Endothelial cell of umbilical vein (primary cell): ENCODE measurements around the gene DMBX1. TPM values are rescaled to one million over a fixed set of nuclear protein-coding genes. Genes with fewer than 3 reads are reported as not detected.

ENCODE experiments used
- BruUV-seq: library from RNA; stranded (reverse); fragments of 400-500 nt; replicated peaks from 2 replicates; lab custom pipeline; 2021; lab: Mats Ljungman, UMichigan
- CTCF ChIA-PET: fragments of 300-600, 350-600 bp; sonication (Branson Sonifier 250); formaldehyde crosslinking; loops from one replicate; lab custom pipeline; 2021; ENCODE audit warnings: antibody characterized with exemption, inconsistent platforms; lab: Charles Lee
- POLR2A ChIA-PET: fragments of 300-600, 350-600 bp; sonication (Branson Sonifier 250); formaldehyde crosslinking; loops from one replicate; lab custom pipeline; 2021; ENCODE audit warnings: antibody characterized with exemption, inconsistent platforms; lab: Charles Lee
- DNase-seq: peaks from one replicate; pipeline ENCODE4 v3.0.0-alpha.2; 2011; ENCODE audit warnings: low read depth, low spot score
- FAIRE-seq: peaks from 2 replicates; lab custom pipeline; 2011; peaks lifted over from hg19 to GRCh38; lab: Jason Lieb, UNC
- H2AFZ ChIP-seq: 2 replicates; pipeline ENCODE4 v1.6.0; 2012; ENCODE audit warnings: low read depth, low read length, control low read depth, inconsistent platforms
- H3K27ac ChIP-seq: 2 replicates; pipeline ENCODE4 v1.5.1; 2011; ENCODE audit warnings: low read depth, mild to moderate bottlenecking, control low read depth, low read length, moderate library complexity; ENCODE audit not compliant: insufficient read depth
- H3K27me3 ChIP-seq, 2 experiments: 2 replicates each; pipeline versions ENCODE4 v1.6.0 to v1.6.1; 2011; ENCODE audit warnings: low read length in 2 of 2, mixed read lengths in 1 of 2; ENCODE audit not compliant: control insufficient read depth in 2 of 2, insufficient read depth in 2 of 2
- H3K36me3 ChIP-seq, 2 experiments: 2 replicates in 1 of 2; 3 replicates in 1 of 2; pipeline ENCODE4 v1.5.1; 2011; ENCODE audit warnings: low read length in 2 of 2, mild to moderate bottlenecking in 1 of 2, moderate library complexity in 1 of 2; ENCODE audit not compliant: control insufficient read depth in 2 of 2, insufficient read depth in 2 of 2; ENCODE audit errors: extremely low read depth in 1 of 2
- H3K4me1 ChIP-seq: 3 replicates; pipeline ENCODE4 v1.5.1; 2011; ENCODE audit warnings: mild to moderate bottlenecking, low read length; ENCODE audit not compliant: control insufficient read depth, insufficient read depth; ENCODE audit errors: extremely low read depth
- H3K4me2 ChIP-seq: 2 replicates; pipeline ENCODE4 v1.6.1; 2011; ENCODE audit warnings: low read length, control low read depth, mixed read lengths; ENCODE audit not compliant: insufficient read depth
- H3K4me3 ChIP-seq, 3 experiments: fragments of 200-600 bp in 1 of 3; sonication (generic), shearing (Covaris generic) in 1 of 3; replicated peaks in 1 of 3; 2 replicates each; pipeline ENCODE4 v1.5.1; 2011 to 2016; ENCODE audit warnings: control low read depth in 3 of 3, low read length in 3 of 3, mild to moderate bottlenecking in 2 of 3, inconsistent platforms in 1 of 3, low read depth in 1 of 3, moderate library complexity in 1 of 3; ENCODE audit not compliant: insufficient read depth in 1 of 3
- H3K79me2 ChIP-seq: 2 replicates; pipeline ENCODE4 v1.6.0; 2012; ENCODE audit warnings: low read length, inconsistent platforms; ENCODE audit not compliant: control insufficient read depth, insufficient read depth
- H3K9ac ChIP-seq: replicated peaks from 2 replicates; pipeline ENCODE3; 2011; ENCODE audit warnings: low read length, control low read depth; ENCODE audit not compliant: insufficient read depth; ENCODE audit errors: extremely low read depth
- H3K9me1 ChIP-seq: replicated peaks from 3 replicates; pipeline ENCODE4 v1.6.0; 2011; ENCODE audit warnings: mild to moderate bottlenecking, low read length; ENCODE audit not compliant: control insufficient read depth, insufficient read depth; ENCODE audit errors: extremely low read depth
- H3K9me3 ChIP-seq: replicated peaks from 2 replicates; pipeline ENCODE4 v1.5.1; 2012; ENCODE audit warnings: low read length, inconsistent platforms; ENCODE audit not compliant: control insufficient read depth, insufficient read depth
- H4K20me1 ChIP-seq: replicated peaks from 2 replicates; pipeline ENCODE3; 2011; ENCODE audit warnings: mild to moderate bottlenecking, low read length; ENCODE audit not compliant: control insufficient read depth, insufficient read depth; ENCODE audit errors: extremely low read depth
- CTCF ChIP-seq, 2 donors: IDR thresholded peaks; 1 replicate in 1 of 2; 2 replicates in 1 of 2; pipeline ENCODE4 v1.5.1; 2011; ENCODE audit warnings: low read length in 2 of 2, mild to moderate bottlenecking in 2 of 2, moderate library complexity in 2 of 2, control low read depth in 1 of 2, inconsistent platforms in 1 of 2, low read depth in 1 of 2; ENCODE audit not compliant: insufficient read depth in 1 of 2; ENCODE audit errors: extremely low read depth in 1 of 2
- EZH2 ChIP-seq: IDR thresholded peaks from 2 replicates; pipeline ENCODE4 v1.6.1; 2012; ENCODE audit warnings: borderline replicate concordance, low read depth, mild to moderate bottlenecking, moderate library complexity, low read length, inconsistent platforms; ENCODE audit not compliant: severe bottlenecking
- FOS ChIP-seq: IDR thresholded peaks from 2 replicates; pipeline ENCODE4 v1.6.1; 2011; ENCODE audit warnings: mild to moderate bottlenecking, low read length, moderate library complexity, borderline replicate concordance; ENCODE audit not compliant: insufficient read depth
- GATA2 ChIP-seq: IDR thresholded peaks from 2 replicates; pipeline ENCODE4 v1.7.0; 2011; ENCODE audit warnings: low read depth, mild to moderate bottlenecking, moderate library complexity, mixed read lengths, low read length; ENCODE audit not compliant: insufficient read length, insufficient read depth
- JUN ChIP-seq: IDR thresholded peaks from 2 replicates; pipeline ENCODE4 v1.6.1; 2011; ENCODE audit warnings: borderline replicate concordance, low read depth; ENCODE audit not compliant: insufficient read length, insufficient read depth
- MYC ChIP-seq: IDR thresholded peaks from one replicate; pipeline ENCODE4 v1.6.1; 2011; ENCODE audit warnings: mild to moderate bottlenecking, low read depth, low read length
- POLR2A ChIP-seq: IDR thresholded peaks from 2 replicates; pipeline ENCODE4 v1.6.1; 2012; ENCODE audit warnings: low read depth, mild to moderate bottlenecking, control low read depth, low read length
- POLR2AphosphoS5 ChIP-seq: IDR thresholded peaks from 2 replicates; pipeline ENCODE4 v1.6.1; 2012; ENCODE audit warnings: low read depth, mild to moderate bottlenecking, control low read depth, low read length, moderate library complexity; ENCODE audit not compliant: insufficient read depth
- dilution Hi-C: fragments of 300-500 bp; cut with MboI; formaldehyde crosslinking; loops from one replicate; pipeline ENCODE4 v1.15.0; 2019; ENCODE audit warnings: low sequenced_read_pairs; ENCODE audit not compliant: extremely low pct_ligation_motif_present
- intact Hi-C: fragments of 100-400 bp; cut with micrococcal nuclease; formaldehyde crosslinking; loops from one replicate; pipeline ENCODE4 v1.10.0; 2022
- polyA plus RNA-seq, 4 experiments: library from polyadenylated mRNA; depleted of rRNA in 3 of 4; stranded (reverse) in 3 of 4; unstranded in 1 of 4; fragments of >200 nt; gene quantifications; 2 replicates each; pipeline versions ENCODE4 v1.2.1 to v1.2.3, GENCODE V29; 2011 to 2012; ENCODE audit warnings: missing spikeins in 1 of 4
- total RNA-seq: library from RNA; stranded (reverse); gene quantifications from 2 replicates; pipeline ENCODE4 v1.2.3, GENCODE V29; 2021
- TF ChIP-seq, protein P1 (sequence below): IDR thresholded peaks from 2 replicates; pipeline ENCODE4 v1.6.1; 2011; ENCODE audit not compliant: insufficient read depth, insufficient read length

DMBX1 gene
- total and polyA plus RNA-seq, 2 donors (not counting 3 experiments of a cell fraction or from before 2014, with no cell fraction given), result not detected

DNA sequence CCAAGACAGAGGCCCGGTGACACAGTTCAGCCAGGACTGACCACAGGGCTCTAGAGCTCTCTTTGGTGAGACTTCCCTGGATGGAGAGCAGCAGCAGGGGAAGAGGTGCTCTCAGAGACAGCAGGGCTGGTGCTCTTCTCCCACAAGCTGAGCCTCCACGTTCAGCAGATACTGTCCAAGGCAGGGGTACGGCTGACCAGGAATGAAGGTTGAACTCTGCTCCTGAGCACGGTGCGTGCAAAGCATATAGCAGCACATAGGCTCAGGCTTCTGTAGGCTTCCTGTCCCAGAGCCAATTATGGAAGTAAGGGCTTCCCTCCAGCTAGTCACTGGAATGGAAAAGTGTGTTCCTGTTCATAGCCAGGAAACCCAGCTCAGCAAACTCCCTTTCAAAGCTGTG, 23.9 kb downstream of the DMBX1 start:
- Histone ChIP-seq H3K9me1 (no peaks in the 10 kb centered on the region), H3K79me2 (no peaks in the 10 kb centered on the region), H3K9ac (no peak overlapping the region), H3K4me2 (no peak overlapping the region), H3K9me3 (no peaks in the 10 kb centered on the region), H4K20me1 (no peaks in the 10 kb centered on the region), H3K4me1 (no peaks in the 10 kb centered on the region), H2AFZ (no peak overlapping the region), H3K4me3 (no peak overlapping the region), H3K27me3 (peaks cover 19 to 36% of the 10 kb centered on the region in 2 experiments), H3K36me3 (no peaks in the 10 kb centered on the region), H3K27ac (no peak overlapping the region)
- intact Hi-C loops, result no loop called here
- FAIRE-seq (no peak), DNase-seq (no peak)
- no TSS peak for BruUV-seq
- CTCF ChIA-PET, result interaction anchor here (0.8 to 1.6 kb wide), 2 partner anchors 13 to 67 kb away, joined by 3 to 4 read pairs; no protein-coding TSS in a partner anchor
- no peak for TF ChIP-seq POLR2A
- TF ChIP-seq JUN, result no peak
- TF ChIP-seq EZH2, result no peak
- no peak for TF ChIP-seq CTCF (IDR thresholded peaks at IDR 0.05; ENCODE audit: extremely low read depth in 1 of 2, insufficient read depth in 1 of 2, low read depth in 1 of 2, low read length in 2 of 2)
- TF ChIP-seq GATA2, result no peak
- TF ChIP-seq FOS, result no peak
- TF ChIP-seq MYC, result no peak
- TF ChIP-seq, protein P1, sequence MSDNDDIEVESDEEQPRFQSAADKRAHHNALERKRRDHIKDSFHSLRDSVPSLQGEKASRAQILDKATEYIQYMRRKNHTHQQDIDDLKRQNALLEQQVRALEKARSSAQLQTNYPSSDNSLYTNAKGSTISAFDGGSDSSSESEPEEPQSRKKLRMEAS, result no peak
- TF ChIP-seq POLR2AphosphoS5, result no peak
- POLR2A ChIA-PET, result no interaction called here
- dilution Hi-C loops, result no loop called here
